SW 1271 (cell line): ENCODE results near the gene MOK.
"Not testable (repeated sequence)": the region's sequence is repeated elsewhere in the genome, so short reads cannot be mapped to it uniquely, and the experiment has no call there.

Experiments
- DNase-seq, 2 experiments: peaks; one replicate each; lab custom pipeline; 2025; lab: John Stamatoyannopoulos, UW

The MOK gene, protein sequence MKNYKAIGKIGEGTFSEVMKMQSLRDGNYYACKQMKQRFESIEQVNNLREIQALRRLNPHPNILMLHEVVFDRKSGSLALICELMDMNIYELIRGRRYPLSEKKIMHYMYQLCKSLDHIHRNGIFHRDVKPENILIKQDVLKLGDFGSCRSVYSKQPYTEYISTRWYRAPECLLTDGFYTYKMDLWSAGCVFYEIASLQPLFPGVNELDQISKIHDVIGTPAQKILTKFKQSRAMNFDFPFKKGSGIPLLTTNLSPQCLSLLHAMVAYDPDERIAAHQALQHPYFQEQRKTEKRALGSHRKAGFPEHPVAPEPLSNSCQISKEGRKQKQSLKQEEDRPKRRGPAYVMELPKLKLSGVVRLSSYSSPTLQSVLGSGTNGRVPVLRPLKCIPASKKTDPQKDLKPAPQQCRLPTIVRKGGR

GRCh38 chr14:102304611-102305506 lies at the start of gene MOK:
Gene MOK (minus strand): TSS chr14:102305164. CDS start chr14:102304968, 196 bp downstream.
- peak; percentile 88 to 96 for DNase-seq

GRCh38 chr14:102353126-102353619 lies 48.2 kb upstream of the MOK start:
- DNase-seq = no peak

- DNase-seq = no peak
These were observed 47.2 kb upstream of the MOK start for GRCh38 chr14:102352213-102352612.

DNA sequence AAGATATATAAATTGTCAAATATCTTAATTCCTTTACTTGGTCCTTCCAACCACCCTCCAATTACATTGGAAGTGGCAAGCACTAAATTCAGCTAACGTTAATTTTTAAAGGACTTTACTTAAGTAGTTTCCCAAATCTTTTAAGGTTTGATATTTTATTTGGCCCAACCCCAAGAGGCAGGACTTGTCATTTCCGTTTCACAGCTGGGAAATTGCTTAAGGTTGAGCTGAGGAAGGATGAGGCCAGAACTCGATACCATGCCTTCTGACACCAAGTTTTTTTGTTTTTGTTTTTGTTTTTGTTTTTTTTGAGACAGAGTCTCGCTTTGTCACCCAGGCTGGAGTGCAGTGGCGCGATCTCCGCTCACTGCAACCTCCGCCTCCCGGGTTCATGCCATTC lies 46.6 kb upstream of the MOK start:
- not testable (repeated sequence) for DNase-seq

GRCh38 chr14:102351023-102351422 lies 46.1 kb upstream of the MOK start:
- DNase-seq = no peak

- no peak for DNase-seq
These were observed 43.4 kb upstream of the MOK start for GRCh38 chr14:102348376-102348775.

DNA sequence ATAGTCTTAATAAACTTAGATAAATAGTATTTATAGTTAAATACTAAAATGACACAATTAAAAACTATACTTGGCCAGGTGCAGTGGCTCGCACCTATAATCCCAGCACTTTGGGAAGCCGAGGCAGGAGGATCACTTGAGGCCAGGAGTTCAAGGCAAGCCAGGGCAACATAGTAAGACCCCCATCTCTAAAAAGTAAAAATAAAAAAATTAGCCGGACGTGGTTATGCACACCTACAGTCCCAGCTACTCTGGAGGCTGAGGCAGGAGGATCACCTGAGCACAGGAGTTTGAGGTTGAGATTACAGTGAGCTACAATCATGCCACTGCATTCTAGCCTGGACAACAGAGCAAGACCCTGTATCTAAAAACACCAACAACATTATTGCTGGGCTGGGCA lies 41.7 kb upstream of the MOK start:
- DNase-seq = no peak

DNA sequence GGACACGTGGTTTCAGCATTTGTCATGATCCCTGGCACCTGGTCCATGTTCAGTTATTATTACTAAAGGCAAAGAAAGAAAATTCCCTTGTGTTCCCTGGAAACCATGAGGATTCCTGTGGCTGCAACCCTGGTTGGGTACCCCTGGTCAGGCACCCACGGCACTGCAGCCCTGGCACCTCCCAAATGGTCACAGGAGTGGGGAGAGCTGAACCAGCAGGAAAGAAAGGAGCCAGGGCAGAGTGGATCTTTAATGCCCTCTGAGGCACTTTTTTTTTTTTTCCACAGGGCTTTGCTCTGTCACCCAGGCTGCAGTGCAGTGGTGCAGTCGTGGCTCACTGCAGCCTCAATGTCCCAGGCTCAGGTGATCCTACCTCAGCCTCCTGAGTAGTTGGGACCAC lies 40.3 kb upstream of the MOK start:
- no peak for DNase-seq

GRCh38 chr14:102344485-102344884 lies 39.5 kb upstream of the MOK start:
- DNase-seq = no peak

DNA sequence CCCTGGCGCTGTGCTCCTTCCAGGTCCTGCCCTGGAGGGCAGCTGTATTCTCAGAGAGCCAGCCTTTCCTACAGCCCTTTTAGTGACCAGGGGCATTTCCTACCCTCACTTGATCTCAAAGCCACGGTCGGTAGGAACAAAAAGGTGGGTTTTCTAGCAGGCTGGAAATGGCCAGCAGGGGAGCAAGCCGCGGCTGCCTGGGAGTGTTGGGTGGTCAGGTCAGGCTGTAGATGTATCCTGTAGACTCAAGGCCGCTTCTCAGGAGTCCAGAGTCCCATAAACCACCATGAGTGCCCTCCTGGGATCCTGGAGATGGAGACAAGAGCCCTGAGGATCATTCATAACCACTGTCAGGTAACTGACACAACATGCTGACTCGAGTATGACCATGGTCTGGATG lies 39.1 kb upstream of the MOK start:
- no peak for DNase-seq

- DNase-seq = no peak
These were observed 37.3 kb upstream of the MOK start for GRCh38 chr14:102342238-102342637.

DNA sequence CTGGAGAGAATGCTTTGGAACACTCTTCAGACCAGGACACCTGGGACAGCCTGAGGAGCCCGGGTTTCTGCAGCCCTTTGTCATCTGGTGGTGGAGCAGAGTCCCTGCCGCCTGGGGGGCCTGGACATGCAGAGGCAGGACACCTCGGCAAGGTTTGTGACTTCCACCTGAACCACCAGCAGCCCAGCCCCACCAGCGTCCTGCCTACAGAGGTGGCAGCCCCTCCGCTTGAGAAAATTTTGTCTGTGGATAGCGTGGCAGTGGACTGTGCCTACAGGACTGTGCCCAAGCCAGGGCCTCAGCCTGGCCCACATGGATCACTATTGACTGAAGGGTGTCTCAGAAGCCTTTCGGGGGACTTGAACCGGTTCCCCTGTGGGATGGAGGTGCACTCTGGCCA lies 36.6 kb upstream of the MOK start:
- no peak for DNase-seq

GRCh38 chr14:102338724-102339123 lies 33.8 kb upstream of the MOK start:
- DNase-seq = no peak

- no peak for DNase-seq
These were observed 30.2 kb upstream of the MOK start for GRCh38 chr14:102335163-102335562.

DNA sequence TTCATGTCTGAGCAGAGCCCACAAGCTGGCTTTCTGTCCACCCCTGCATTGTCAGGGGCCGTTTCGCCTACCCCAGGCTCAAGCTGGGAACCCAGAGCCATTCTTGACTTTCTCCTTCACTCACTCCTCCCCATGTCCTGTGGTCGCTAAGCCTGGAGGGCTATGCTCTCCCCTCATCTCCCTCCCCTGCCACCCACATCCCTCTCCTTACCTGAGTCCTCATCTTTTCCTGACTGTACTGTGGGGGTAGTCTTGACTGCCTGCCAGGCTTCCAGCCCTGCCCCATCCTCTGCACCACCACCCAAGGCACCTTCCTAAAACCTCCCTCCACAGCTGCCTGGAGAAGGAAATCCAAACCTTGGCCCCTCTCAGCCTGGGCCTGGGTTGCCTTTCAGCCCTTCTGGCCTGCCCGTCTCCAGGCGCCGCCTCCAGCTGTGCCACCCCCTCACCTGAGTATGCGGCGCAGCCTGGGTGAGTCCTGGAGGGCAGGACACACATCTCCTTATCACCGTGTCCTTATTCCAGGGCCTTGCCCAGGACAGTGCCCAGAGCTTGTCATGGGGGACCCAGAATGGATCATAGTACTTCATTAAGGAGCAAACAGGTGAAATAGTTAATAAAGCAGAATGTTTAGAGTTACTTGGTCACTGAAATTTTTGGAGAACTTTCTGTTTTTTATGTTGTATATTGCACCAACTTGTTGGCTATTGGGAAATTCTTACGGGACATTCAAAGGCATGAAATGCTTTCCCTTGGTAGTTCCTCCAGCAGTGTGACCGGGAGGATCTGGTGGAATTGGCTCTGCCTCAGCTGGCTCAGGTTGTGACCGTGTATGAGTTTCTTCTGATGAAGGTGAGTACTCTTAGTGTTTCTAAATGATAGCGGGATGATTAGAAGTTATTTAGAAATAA lies 29.1 kb upstream of the MOK start:
- no peak for DNase-seq

DNA sequence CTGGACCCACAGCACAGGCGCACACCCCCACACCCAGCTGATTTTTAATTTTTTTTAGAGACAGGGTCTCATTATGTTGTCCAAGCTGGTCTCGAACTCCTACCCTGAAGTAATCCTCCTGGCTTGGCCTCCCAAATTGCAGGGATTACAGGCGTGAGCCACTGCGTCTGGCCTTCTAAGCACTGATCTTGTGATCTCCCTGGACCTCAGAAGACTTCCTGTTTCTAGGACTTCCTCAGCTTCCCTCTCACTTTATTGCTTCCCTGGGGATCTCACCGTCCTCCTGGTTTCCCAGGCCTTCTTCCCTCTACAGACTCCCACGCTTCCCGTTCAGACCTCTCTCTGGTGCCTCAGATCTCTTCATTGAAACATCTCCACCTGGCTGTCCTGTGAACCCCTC lies 28.4 kb upstream of the MOK start:
- DNase-seq = no peak

GRCh38 chr14:102330806-102331205 lies 25.8 kb upstream of the MOK start:
- DNase-seq = no peak

DNA sequence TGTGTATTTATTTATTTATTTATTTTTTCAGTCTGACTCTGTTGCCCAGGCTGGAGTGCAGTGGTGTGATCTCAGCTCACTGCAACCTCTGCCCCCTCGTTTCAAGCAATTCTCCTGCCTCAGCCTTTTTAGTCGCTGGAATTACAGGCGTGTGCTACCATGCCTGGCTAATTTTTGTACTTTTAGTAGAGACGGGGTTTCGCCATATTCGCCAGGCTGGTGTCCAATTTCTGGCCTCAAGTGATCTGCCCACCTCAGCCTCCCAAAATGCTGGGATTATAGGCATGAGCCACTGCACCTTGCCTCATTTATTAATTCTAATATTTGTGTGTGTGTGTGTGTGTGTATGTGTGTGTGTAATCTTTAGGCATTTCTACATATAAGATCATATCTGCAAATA lies 24.4 kb upstream of the MOK start:
- not testable (repeated sequence) for DNase-seq

DNA sequence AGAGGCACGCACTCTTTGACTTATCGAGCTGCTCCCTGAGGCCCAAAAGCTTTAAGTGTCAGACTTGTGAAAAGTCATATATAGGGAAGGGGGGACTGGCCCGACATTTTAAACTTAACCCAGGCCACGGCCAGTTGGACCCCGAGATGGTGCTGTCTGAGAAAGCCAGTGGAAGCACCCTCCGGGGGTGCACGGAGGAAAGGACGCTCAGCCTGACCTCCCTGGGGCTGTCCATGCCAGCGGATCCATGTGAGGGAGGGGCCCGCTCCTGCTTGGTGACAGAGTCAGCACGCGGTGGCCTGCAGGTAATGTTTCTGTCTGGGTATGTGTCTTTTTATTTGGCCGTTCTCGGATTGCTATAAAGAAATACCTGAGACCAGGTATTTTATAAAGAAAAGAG lies 21.6 kb upstream of the MOK start:
- DNase-seq = no peak

DNA sequence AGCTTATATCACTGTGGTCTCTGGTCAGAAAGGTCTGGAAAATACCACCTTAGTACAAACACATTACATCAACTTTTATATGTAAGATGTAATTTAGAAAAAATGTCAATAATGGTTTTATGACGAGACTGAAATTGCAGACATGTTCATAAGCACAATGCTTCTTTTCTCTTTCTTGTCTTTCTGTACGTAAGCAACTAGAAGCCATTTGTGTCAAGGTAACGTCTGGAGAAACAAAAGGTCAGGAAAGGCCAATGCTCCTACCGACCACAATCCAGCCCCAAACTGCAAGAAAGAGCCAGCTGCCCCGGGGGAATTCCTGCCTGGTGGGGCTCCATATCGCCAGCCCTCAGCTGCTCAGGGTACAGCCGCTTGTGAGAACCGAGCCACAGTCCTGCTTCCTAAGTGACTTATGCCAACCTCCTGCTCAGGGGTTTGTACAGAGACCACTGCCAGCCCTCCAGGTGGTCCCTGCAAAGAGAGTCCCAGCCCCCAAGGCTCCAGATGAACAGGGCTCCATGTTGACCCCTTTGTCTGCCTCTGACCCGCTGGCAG lies 20.9 kb upstream of the MOK start:
- DNase-seq = no peak

DNA sequence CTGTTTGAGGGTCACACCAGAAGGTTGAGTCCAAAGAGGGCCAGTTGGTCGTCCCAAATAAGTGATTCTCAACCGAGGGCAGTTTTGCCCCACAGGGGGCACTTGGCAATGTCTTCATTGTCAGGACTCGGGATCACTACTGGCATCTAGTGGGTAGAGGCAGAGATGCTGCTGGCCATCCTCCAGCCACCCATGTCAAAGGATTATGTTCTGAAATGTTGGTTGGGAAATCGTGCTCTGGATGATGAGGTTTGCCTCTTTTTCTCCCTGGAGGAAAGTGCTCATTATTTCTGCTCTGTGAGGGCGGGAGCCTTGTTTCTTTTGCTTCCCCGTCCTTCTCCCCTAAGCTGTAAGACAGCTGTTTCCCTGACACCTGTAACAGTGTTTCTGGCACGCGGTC lies 18.1 kb upstream of the MOK start:
- peak; percentile 66 to 80 for DNase-seq
